ENCODE measurements around the gene NFASC.

Gene NFASC

GRCh38 chr1:204944662-204945061 is 74.0 kb downstream of the NFASC start:
- no peak for TF ChIP-seq FOXM1 (IDR thresholded peaks at IDR 0.05; ENCODE audit: borderline replicate concordance, low read depth)
- no peak for TF ChIP-seq EP300 (IDR thresholded peaks at IDR 0.05; ENCODE audit: borderline replicate concordance)
- TF ChIP-seq REST (IDR thresholded peaks at IDR 0.05; ENCODE audit: low read depth) = no peak
- no peak for TF ChIP-seq EGR1 (IDR thresholded peaks at IDR 0.05)
- no peak for TF ChIP-seq NFIC (IDR thresholded peaks at IDR 0.05)
- no peak for TF ChIP-seq ZBTB7A (IDR thresholded peaks at IDR 0.05; ENCODE audit: low read depth)
- no peak for TF ChIP-seq CREB1 (IDR thresholded peaks at IDR 0.05; ENCODE audit: low read depth)
- no peak for TF ChIP-seq YY1 (IDR thresholded peaks at IDR 0.05; ENCODE audit: low read depth)
- TF ChIP-seq MAX (IDR thresholded peaks at IDR 0.05) = no peak
- TF ChIP-seq TAF1 (IDR thresholded peaks at IDR 0.05; ENCODE audit: low read depth) = no peak
- TF ChIP-seq RAD21 (IDR thresholded peaks at IDR 0.05; ENCODE audit: low read depth) = no peak
- TF ChIP-seq CEBPB (IDR thresholded peaks at IDR 0.05) = no peak
- TF ChIP-seq TEAD4 (IDR thresholded peaks at IDR 0.05) = no peak
- TF ChIP-seq USF1 (IDR thresholded peaks at IDR 0.05) = no peak
- no peak for TF ChIP-seq TCF12 (IDR thresholded peaks at IDR 0.05; ENCODE audit: low read depth)

- TF ChIP-seq ZBTB7A (IDR thresholded peaks at IDR 0.05; ENCODE audit: low read depth) = no peak
- no peak for TF ChIP-seq USF1 (IDR thresholded peaks at IDR 0.05)
- no peak for TF ChIP-seq FOXM1 (IDR thresholded peaks at IDR 0.05; ENCODE audit: borderline replicate concordance, low read depth)
- TF ChIP-seq MAX (IDR thresholded peaks at IDR 0.05) = no peak
- no peak for TF ChIP-seq CREB1 (IDR thresholded peaks at IDR 0.05; ENCODE audit: low read depth)
- no peak for TF ChIP-seq EGR1 (IDR thresholded peaks at IDR 0.05)
- TF ChIP-seq CEBPB (IDR thresholded peaks at IDR 0.05) = no peak
- TF ChIP-seq NFIC (IDR thresholded peaks at IDR 0.05) = no peak
- TF ChIP-seq TEAD4 (IDR thresholded peaks at IDR 0.05) = no peak
- TF ChIP-seq TAF1 (IDR thresholded peaks at IDR 0.05; ENCODE audit: low read depth) = no peak
- TF ChIP-seq REST (IDR thresholded peaks at IDR 0.05; ENCODE audit: low read depth) = no peak
- no peak for TF ChIP-seq RAD21 (IDR thresholded peaks at IDR 0.05; ENCODE audit: low read depth)
- no peak for TF ChIP-seq TCF12 (IDR thresholded peaks at IDR 0.05; ENCODE audit: low read depth)
Measured at GRCh38 chr1:204945565-204945977, 74.9 kb downstream of the NFASC start.

- no peak for TF ChIP-seq CREB1 (IDR thresholded peaks at IDR 0.05; ENCODE audit: low read depth)
- no peak for TF ChIP-seq NFIC (IDR thresholded peaks at IDR 0.05)
- no peak for TF ChIP-seq EP300 (IDR thresholded peaks at IDR 0.05; ENCODE audit: borderline replicate concordance)
- TF ChIP-seq TCF12 (IDR thresholded peaks at IDR 0.05; ENCODE audit: low read depth) = no peak
- TF ChIP-seq MAX (IDR thresholded peaks at IDR 0.05) = no peak
- TF ChIP-seq CEBPB (IDR thresholded peaks at IDR 0.05) = no peak
- no peak for TF ChIP-seq REST (IDR thresholded peaks at IDR 0.05; ENCODE audit: low read depth)
- no peak for TF ChIP-seq USF1 (IDR thresholded peaks at IDR 0.05)
- TF ChIP-seq FOXM1 (IDR thresholded peaks at IDR 0.05; ENCODE audit: borderline replicate concordance, low read depth) = no peak
- TF ChIP-seq TAF1 (IDR thresholded peaks at IDR 0.05; ENCODE audit: low read depth) = no peak
- no peak for TF ChIP-seq RAD21 (IDR thresholded peaks at IDR 0.05; ENCODE audit: low read depth)
- TF ChIP-seq EGR1 (IDR thresholded peaks at IDR 0.05) = no peak
- no peak for TF ChIP-seq YY1 (IDR thresholded peaks at IDR 0.05; ENCODE audit: low read depth)
- no peak for TF ChIP-seq ZBTB7A (IDR thresholded peaks at IDR 0.05; ENCODE audit: low read depth)
- no peak for TF ChIP-seq TEAD4 (IDR thresholded peaks at IDR 0.05)
Measured at GRCh38 chr1:204946640-204947039, 76.0 kb downstream of the NFASC start.

GRCh38 chr1:204947338-204947737 is 76.7 kb downstream of the NFASC start:
- TF ChIP-seq REST (IDR thresholded peaks at IDR 0.05; ENCODE audit: low read depth) (no peak), CREB1 (IDR thresholded peaks at IDR 0.05; ENCODE audit: low read depth) (no peak), TCF12 (IDR thresholded peaks at IDR 0.05; ENCODE audit: low read depth) (no peak), CEBPB (IDR thresholded peaks at IDR 0.05) (no peak), USF1 (IDR thresholded peaks at IDR 0.05) (no peak), YY1 (IDR thresholded peaks at IDR 0.05; ENCODE audit: low read depth) (no peak), FOXM1 (IDR thresholded peaks at IDR 0.05; ENCODE audit: borderline replicate concordance, low read depth) (no peak), EGR1 (IDR thresholded peaks at IDR 0.05) (no peak), EP300 (IDR thresholded peaks at IDR 0.05; ENCODE audit: borderline replicate concordance) (no peak), ZBTB7A (IDR thresholded peaks at IDR 0.05; ENCODE audit: low read depth) (no peak)

Measured in Ishikawa (cell line).